Gastrocnemius medialis (tissue), 4 donors: ENCODE results near the gene ERC2. TPM values are rescaled to one million over a fixed set of nuclear protein-coding genes. Genes with fewer than 3 reads are reported as not detected.

Source experiments
- ATAC-seq, 2 donors: fragments of 150-250 bp; one replicate each; pipeline ENCODE4 v1.9.1; 2016
- DNase-seq, 2 donors: peaks; one replicate each; pipeline ENCODE4 v3.0.0-alpha.2; 2019
- H3K27ac ChIP-seq, 4 donors: fragments of 200-600 bp; sonication (generic); 1 replicate in 1 of 4; 2 replicates in 3 of 4; pipeline ENCODE4 v1.5.1; 2016 to 2018; ENCODE audit warnings: mild to moderate bottlenecking in 2 of 4, moderate library complexity in 1 of 4
- H3K27me3 ChIP-seq, 3 donors: fragments of 200-600 bp; sonication (generic) in 2 of 3; 1 replicate in 1 of 3; 2 replicates in 2 of 3; pipeline versions ENCODE4 v1.5.1 to v1.6.0; 2016 to 2019; ENCODE audit warnings: mild to moderate bottlenecking in 1 of 3, moderate library complexity in 1 of 3
- H3K36me3 ChIP-seq, 2 donors: fragments of 200-600 bp; sonication (generic) in 1 of 2; one replicate each; pipeline ENCODE4 v1.5.1; 2017 to 2018
- H3K4me1 ChIP-seq, 2 donors: fragments of 200-600 bp; sonication (generic) in 1 of 2; one replicate each; pipeline ENCODE4 v1.5.1; 2016 to 2017; ENCODE audit warnings: mild to moderate bottlenecking in 2 of 2
- H3K4me3 ChIP-seq, 4 donors: fragments of 200-600 bp; sonication (generic) in 3 of 4; 1 replicate in 1 of 4; 2 replicates in 3 of 4; pipeline ENCODE4 v1.5.1; 2016 to 2019; ENCODE audit warnings: mild to moderate bottlenecking in 2 of 4
- H3K9me3 ChIP-seq, 3 donors: fragments of 200-600 bp; sonication (generic) in 2 of 3; 1 replicate in 1 of 3; 2 replicates in 2 of 3; pipeline ENCODE4 v1.5.1; 2016 to 2019
- CTCF ChIP-seq, 5 experiments: fragments of 450-650 bp in 3 of 5; fragments of 200-600 bp in 2 of 5; sonication (generic) in 2 of 5; IDR thresholded peaks in 4 of 5; conservative IDR thresholded peaks in 1 of 5; 1 replicate in 4 of 5; 2 replicates in 1 of 5; pipeline ENCODE4 v1.5.1; 2016 to 2019; ENCODE audit warnings: antibody characterized with exemption in 5 of 5, mild to moderate bottlenecking in 3 of 5, moderate library complexity in 3 of 5
- POLR2A ChIP-seq, 2 donors: fragments of 450-650 bp; IDR thresholded peaks; one replicate each; pipeline ENCODE4 v1.6.1; 2017; ENCODE audit warnings: antibody characterized with exemption in 2 of 2, mild to moderate bottlenecking in 2 of 2, moderate library complexity in 2 of 2
- in situ Hi-C, 4 donors: fragments of 200-750 bp; cut with MboI; loops; one replicate each; pipeline versions ENCODE4 v1.15.0 to v1.8.0; 2017; ENCODE audit warnings: low sequenced_read_pairs in 4 of 4
- intact Hi-C: fragments of 100-400 bp; cut with DNase I; formaldehyde crosslinking; loops from one replicate; pipeline ENCODE4 v1.15.1; 2023; ENCODE audit warnings: low total_unique reads
- total RNA-seq, 4 donors: library from RNA; depleted of rRNA; stranded (reverse); fragments of >200 nt; gene quantifications; one replicate each; pipeline versions ENCODE4 v1.1.0 to v1.2.3, GENCODE V29; 2016

The ERC2 gene
- total RNA-seq, 4 donors from 2014 or later, result not detected

GRCh38 chr3:55615039-55615693 is 853.1 kb downstream of the ERC2 start:
- intact Hi-C loops, result no loop called here

GRCh38 chr3:55611121-55611520 is 857.1 kb downstream of the ERC2 start:
- no peaks in the 10 kb centered on the region for H3K4me1 ChIP-seq
- intact Hi-C loops (no loop called here), in situ Hi-C loops (no loop called here)
- TF ChIP-seq CTCF (IDR thresholded peaks at IDR 0.05 in 4 of 5, conservative IDR thresholded peaks at IDR 0.05 in 1 of 5) (no peak), POLR2A (IDR thresholded peaks at IDR 0.05) (no peak)
- H3K27ac ChIP-seq, result no peak overlapping the region
- DNase-seq (no peak), ATAC-seq (no peak)
- H3K9me3 ChIP-seq, result no peaks in the 10 kb centered on the region
- no peaks in the 10 kb centered on the region for H3K27me3 ChIP-seq
- no peak overlapping the region for H3K4me3 ChIP-seq
- H3K36me3 ChIP-seq, result no peaks in the 10 kb centered on the region

More at GRCh38 chr3:55615039-55615693, 853.1 kb downstream of the ERC2 start:
- ATAC-seq (no peak), DNase-seq (no peak)
- no peaks in the 10 kb centered on the region for H3K9me3 ChIP-seq
- no peak overlapping the region for H3K4me3 ChIP-seq
- H3K27me3 ChIP-seq, result no peaks in the 10 kb centered on the region
- no peak overlapping the region for H3K27ac ChIP-seq
- TF ChIP-seq POLR2A (IDR thresholded peaks at IDR 0.05), result no peak
- no peak for TF ChIP-seq CTCF (IDR thresholded peaks at IDR 0.05 in 4 of 5, conservative IDR thresholded peaks at IDR 0.05 in 1 of 5)
- H3K4me1 ChIP-seq, result no peaks in the 10 kb centered on the region
- H3K36me3 ChIP-seq, result no peaks in the 10 kb centered on the region
- in situ Hi-C loops, result no loop called here

GRCh38 chr3:55609230-55609827 is 858.9 kb downstream of the ERC2 start:
- H3K9me3 ChIP-seq, result no peaks in the 10 kb centered on the region
- TF ChIP-seq CTCF (IDR thresholded peaks at IDR 0.05 in 4 of 5, conservative IDR thresholded peaks at IDR 0.05 in 1 of 5) (no peak), POLR2A (IDR thresholded peaks at IDR 0.05) (no peak)
- no peaks in the 10 kb centered on the region for H3K27me3 ChIP-seq
- intact Hi-C loops, result no loop called here
- no peaks in the 10 kb centered on the region for H3K36me3 ChIP-seq
- ATAC-seq (no peak), DNase-seq (no peak)
- H3K4me3 ChIP-seq, result no peak overlapping the region
- in situ Hi-C loops, result no loop called here
- no peak overlapping the region for H3K27ac ChIP-seq
- H3K4me1 ChIP-seq, result no peaks in the 10 kb centered on the region

GRCh38 chr3:55608301-55608937 is 859.8 kb downstream of the ERC2 start:
- TF ChIP-seq POLR2A (IDR thresholded peaks at IDR 0.05), result no peak
- no peak for TF ChIP-seq CTCF (IDR thresholded peaks at IDR 0.05 in 4 of 5, conservative IDR thresholded peaks at IDR 0.05 in 1 of 5)
- H3K27me3 ChIP-seq, result no peaks in the 10 kb centered on the region
- H3K4me1 ChIP-seq, result no peaks in the 10 kb centered on the region
- intact Hi-C loops, result no loop called here
- in situ Hi-C loops, result no loop called here
- H3K36me3 ChIP-seq, result no peaks in the 10 kb centered on the region
- DNase-seq (no peak), ATAC-seq (no peak)
- H3K27ac ChIP-seq, result no peak overlapping the region
- H3K4me3 ChIP-seq, result no peak overlapping the region
- no peaks in the 10 kb centered on the region for H3K9me3 ChIP-seq
